Mesenteric fat pad (tissue), 1 donor: ENCODE measurements around the gene TCHP. TPM values are rescaled to one million over a fixed set of nuclear protein-coding genes. Genes with fewer than 3 reads are reported as not detected.

Experiments
- DNase-seq: peaks from one replicate; pipeline ENCODE4 v3.0.0-alpha.2; 2020; ENCODE audit warnings: low spot score
- total RNA-seq: library from RNA; stranded (reverse); fragmentation: NEBNext Ultra II Directional; extraction: Animal tissue kit (Norgen Biotek cat#: 25700); gene quantifications from one replicate; pipeline ENCODE4 v1.2.1, GENCODE V29; 2021
- donor health status: DM: yes; HTN: yes; CAD: no.

The TCHP gene
- total RNA-seq, 1 donor from 2014 or later = 8.6 TPM

GRCh38 chr12:109961612-109962011, 61.5 kb downstream of the TCHP start:
- DNase-seq = no peak

- DNase-seq = no peak
Measured at GRCh38 chr12:109962398-109962797, 62.3 kb downstream of the TCHP start.

GRCh38 chr12:109963330-109963729, 63.3 kb downstream of the TCHP start:
- DNase-seq = no peak

- no peak for DNase-seq
Measured at GRCh38 chr12:109963743-109964429, 63.8 kb downstream of the TCHP start.

GRCh38 chr12:109966546-109966945, 66.5 kb downstream of the TCHP start:
- DNase-seq = no peak

GRCh38 chr12:109967383-109968031, 67.4 kb downstream of the TCHP start:
- no peak for DNase-seq

Other genes starting within 250 kb of the TCHP start
- 2.7 TPM for gene FAM222A, start 186.4 kb upstream of the TCHP start, total RNA-seq
- 3.5 TPM for gene TRPV4, start 66.9 kb upstream of the TCHP start, total RNA-seq
- gene GLTP, start 19.7 kb upstream of the TCHP start, total RNA-seq = 31.4 TPM
- gene GIT2, start 96.1 kb downstream of the TCHP start, total RNA-seq = 54.2 TPM
- 29.8 TPM for gene ANKRD13A, start 99.2 kb downstream of the TCHP start, total RNA-seq
- gene C12orf76, start 148.2 kb downstream of the TCHP start, total RNA-seq = 6.4 TPM
- 5.4 TPM for gene IFT81, start 224.1 kb downstream of the TCHP start, total RNA-seq